ENCODE results near the gene AP4S1.

- TF ChIP-seq EP300 (IDR thresholded peaks at IDR 0.05): no peak
- TF ChIP-seq POLR2AphosphoS5 (IDR thresholded peaks at IDR 0.05): no peak
Measured at GRCh38 chr14:31013841-31014240, 11.6 kb upstream of the AP4S1 start.

All from stomach (tissue), 4 donors.